GM12873 (cell line): ENCODE data around the gene ZC3HAV1.
A peak's percentile ranks its signal among the peaks of the same experiment; 100 is the strongest.

Source experiments
- CTCF ChIP-seq: IDR thresholded peaks from 2 replicates; pipeline ENCODE4 v1.5.1; 2012; ENCODE audit warnings: low read depth, mild to moderate bottlenecking, moderate library complexity, low read length, control low read depth; ENCODE audit not compliant: insufficient read depth; ENCODE audit errors: missing control alignments

The ZC3HAV1 gene

GRCh38 chr7:139018910-139019309 is 90.6 kb downstream of the ZC3HAV1 start:
- TF ChIP-seq CTCF = no peak

DNA sequence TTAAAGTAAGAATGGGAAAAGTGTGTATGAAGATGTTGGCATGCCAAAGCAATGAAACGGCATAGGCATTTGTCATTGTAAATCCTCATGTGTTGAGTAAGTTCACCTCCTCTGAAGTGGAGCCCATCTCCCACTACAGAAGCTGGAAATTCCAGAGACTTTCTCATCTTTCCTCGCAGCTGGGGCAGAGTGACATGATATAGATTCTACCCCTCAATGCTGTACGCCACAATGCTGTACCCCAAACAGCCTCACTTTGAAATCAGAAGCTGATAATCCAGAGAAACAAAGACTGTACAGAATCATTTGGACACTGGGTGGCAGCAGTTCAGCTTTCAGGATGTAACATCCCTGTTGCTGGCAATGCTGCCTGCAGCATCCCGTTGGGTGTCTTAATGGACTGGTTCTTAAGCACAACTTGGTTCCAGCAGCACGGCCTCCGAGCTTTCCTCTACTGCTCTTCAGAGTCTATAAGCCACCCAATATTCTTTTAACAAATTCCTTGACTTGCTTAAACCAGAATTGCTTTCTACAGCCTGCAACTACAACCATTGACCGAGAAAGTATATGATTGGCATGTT is 92.5 kb downstream of the ZC3HAV1 start:
- TF ChIP-seq CTCF = peak; percentile 77

- no peak for TF ChIP-seq CTCF
These were observed 98.1 kb downstream of the ZC3HAV1 start for GRCh38 chr7:139011373-139011772.

DNA sequence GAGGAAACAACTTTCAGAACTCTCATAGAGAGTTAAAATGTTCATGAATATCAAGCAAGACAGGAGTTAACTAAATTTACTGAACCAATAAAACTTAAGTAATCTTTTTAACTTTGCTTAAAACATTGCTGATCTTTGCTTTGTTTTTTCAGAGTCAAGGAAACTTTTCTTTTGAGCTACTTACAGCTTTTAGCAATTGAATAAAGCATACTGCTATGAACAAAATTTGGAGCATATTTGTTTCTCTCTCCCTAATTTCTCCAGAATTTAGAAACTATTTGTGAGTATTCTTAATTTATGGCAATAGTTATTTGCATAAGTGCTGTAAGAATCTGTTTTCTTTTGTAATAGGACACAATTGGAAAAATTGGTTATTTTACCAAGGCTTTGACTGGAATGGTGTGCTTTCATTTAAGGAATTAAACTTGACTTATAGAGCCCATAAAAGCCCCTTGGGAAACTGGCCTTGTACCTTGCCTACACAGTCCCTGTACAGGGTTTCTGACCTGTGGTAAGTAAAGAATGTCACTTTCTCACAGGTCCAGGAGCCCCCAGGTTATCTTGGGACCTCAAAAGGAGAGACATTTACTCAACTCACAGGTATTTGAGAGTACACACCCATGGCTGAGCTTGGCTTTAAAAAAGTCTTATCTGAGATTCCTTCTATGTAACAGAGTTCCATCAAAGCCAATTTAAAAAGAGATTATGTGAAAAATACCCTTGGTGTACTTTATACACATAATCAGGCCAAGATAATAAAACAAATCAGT is 105.0 kb downstream of the ZC3HAV1 start:
- TF ChIP-seq CTCF = no peak

DNA sequence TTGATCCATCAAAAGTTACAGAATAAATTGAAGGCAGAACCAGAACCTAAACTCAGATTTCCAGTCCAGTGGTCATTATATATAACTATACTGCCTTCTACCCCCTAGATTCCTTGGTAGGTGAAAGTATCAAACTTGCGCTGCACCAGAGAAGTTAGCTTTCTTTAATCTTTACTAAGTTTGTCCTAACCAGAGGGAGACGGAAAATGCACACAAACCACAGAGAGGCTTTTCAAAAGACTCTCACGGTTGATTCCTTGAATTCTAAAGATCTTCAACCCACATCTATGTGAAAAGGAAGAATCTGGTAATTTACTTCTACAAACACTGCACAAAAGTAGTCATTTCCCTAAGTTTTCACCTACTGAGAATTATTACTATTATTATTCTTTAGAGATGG is 110.1 kb downstream of the ZC3HAV1 start:
- TF ChIP-seq CTCF = no peak
